Astrocyte (in vitro differentiated cells and primary cell): ENCODE results near the gene MBTPS2.

ENCODE experiments used
- CTCF ChIP-seq: IDR thresholded peaks from 2 replicates; pipeline ENCODE4 v1.5.1; 2011; ENCODE audit warnings: low read depth, mild to moderate bottlenecking, inconsistent platforms, low read length, moderate library complexity; ENCODE audit not compliant: insufficient read depth
- EZH2 ChIP-seq: IDR thresholded peaks from 2 replicates; pipeline ENCODE4 v1.6.1; 2012; ENCODE audit warnings: mild to moderate bottlenecking, low read length, inconsistent platforms; ENCODE audit not compliant: insufficient read depth

- no peak for TF ChIP-seq CTCF
- no peak for TF ChIP-seq EZH2
Measured at GRCh38 chrX:21870494-21870893, 31.1 kb downstream of the MBTPS2 start.
